AG20443 (cell line): Measurements from ENCODE around the gene ECD.

Source experiments
- DNase-seq: peaks from one replicate; pipeline ENCODE4 v3.0.0; 2012; ENCODE audit warnings: low spot score, mixed read lengths

The ECD gene

GRCh38 chr10:73096449-73097304 is 71.1 kb downstream of the ECD start, which contains the start of gene P4HA1:
Gene P4HA1 (minus strand): TSS chr10:73096866. CDS start chr10:73074883, 21,983 bp downstream.
- DNase-seq = peak; percentile 100

GRCh38 chr10:73096041-73096448 is 71.8 kb downstream of the ECD start:
- peak; percentile 73 for DNase-seq

GRCh38 chr10:73095481-73096021 is 72.3 kb downstream of the ECD start:
- peak; percentile 63 for DNase-seq

GRCh38 chr10:73094986-73095480 is 72.8 kb downstream of the ECD start:
- no peak for DNase-seq

GRCh38 chr10:73093922-73094850 is 73.6 kb downstream of the ECD start:
- DNase-seq = peak; percentile 9

GRCh38 chr10:73092830-73093229 is 75.0 kb downstream of the ECD start:
- no peak for DNase-seq

GRCh38 chr10:73088304-73088703 is 79.5 kb downstream of the ECD start:
- no peak for DNase-seq

GRCh38 chr10:73086816-73087215 is 81.0 kb downstream of the ECD start:
- no peak for DNase-seq

- no peak for DNase-seq
These were observed 83.6 kb downstream of the ECD start for GRCh38 chr10:73084209-73084608.
